HS-5 (cell line): ENCODE results near the gene SCG3.
"Not testable (repeated sequence)": the region's sequence is repeated elsewhere in the genome, so short reads cannot be mapped to it uniquely, and the experiment has no call there.

Source experiments
- DNase-seq: peaks from one replicate; pipeline ENCODE4 v3.0.0-alpha.2; 2012; ENCODE audit warnings: low read depth

The SCG3 gene

DNA sequence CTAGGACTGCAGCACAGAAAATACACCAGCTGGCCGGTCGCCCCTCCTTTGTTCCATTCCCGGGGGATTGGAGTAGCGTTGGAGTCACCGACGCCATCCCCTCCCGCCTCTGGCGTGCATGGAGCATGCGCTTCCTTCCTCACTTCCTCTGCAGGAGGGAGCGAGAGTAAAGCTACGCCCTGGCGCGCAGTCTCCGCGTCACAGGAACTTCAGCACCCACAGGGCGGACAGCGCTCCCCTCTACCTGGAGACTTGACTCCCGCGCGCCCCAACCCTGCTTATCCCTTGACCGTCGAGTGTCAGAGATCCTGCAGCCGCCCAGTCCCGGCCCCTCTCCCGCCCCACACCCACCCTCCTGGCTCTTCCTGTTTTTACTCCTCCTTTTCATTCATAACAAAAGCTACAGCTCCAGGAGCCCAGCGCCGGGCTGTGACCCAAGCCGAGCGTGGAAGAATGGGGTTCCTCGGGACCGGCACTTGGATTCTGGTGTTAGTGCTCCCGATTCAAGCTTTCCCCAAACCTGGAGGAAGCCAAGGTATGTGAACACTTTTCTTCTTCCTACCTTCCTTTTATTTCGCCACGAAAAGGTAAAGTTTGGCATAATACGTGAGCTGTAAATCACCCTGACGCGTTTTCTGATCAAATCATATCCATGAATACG is at the start of gene SCG3:
Gene SCG3 (plus strand): TSS at position 201 of the 661 bp plus-strand sequence. CDS start 253 bp downstream, at position 454.
- no peak for DNase-seq

DNA sequence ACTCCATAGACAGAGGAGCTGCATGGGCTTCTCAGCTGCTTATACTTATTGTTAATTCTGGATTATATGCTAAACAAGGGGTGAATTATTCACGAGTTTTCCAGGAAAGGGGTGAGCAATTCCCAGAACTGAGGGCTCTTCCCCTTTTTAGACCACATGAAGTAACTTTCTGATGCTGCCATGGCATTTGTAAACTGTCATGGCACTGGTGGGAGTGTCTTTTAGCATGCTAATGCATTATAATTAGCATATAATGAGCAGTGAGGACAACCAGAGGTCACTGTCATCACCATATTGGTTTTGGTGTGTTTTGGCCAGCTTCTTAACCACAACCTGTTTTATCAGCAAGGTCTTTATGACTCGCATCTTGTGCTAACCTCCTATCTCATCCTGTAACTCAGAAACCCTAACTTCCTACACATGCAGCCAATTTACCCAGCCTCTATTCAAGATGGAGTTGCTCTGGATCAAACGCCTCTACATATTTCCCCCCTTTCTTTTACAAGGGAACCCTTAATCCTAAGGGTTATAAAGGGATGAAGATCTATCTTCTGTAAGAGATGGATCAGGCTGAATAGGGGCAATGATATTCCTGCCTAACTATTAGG is 46.6 kb upstream of the SCG3 start:
- no peak for DNase-seq

DNA sequence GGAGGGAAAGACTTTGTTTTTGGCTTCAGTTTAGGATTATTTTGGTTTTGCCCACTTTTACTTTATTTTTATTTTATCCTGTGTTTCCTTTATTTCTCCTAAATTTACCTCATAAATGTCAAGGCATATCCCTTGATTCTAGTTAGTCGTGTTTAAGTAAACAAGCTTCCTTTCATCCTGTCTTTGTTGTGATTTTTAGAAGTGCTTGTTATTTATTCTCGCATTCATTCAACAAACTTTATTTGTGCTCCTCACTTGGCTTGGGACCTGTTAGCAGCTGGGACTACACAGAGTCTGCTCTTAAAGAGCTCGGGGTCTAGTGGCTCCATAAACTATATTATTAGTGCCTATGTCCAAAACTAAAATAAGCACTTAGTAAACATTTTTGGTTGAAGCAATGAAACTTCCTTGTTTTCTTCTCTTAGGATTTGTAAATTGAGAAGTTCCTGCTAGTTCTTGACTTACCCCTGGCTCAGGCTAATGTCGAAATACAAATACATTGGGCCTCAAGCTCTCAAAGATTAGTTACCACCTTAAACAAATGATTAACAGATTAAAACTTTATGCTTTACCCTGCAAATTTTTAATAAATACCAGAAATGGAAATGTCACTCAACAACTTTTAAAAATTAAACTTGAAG is 39.7 kb upstream of the SCG3 start:
- no peak for DNase-seq

DNA sequence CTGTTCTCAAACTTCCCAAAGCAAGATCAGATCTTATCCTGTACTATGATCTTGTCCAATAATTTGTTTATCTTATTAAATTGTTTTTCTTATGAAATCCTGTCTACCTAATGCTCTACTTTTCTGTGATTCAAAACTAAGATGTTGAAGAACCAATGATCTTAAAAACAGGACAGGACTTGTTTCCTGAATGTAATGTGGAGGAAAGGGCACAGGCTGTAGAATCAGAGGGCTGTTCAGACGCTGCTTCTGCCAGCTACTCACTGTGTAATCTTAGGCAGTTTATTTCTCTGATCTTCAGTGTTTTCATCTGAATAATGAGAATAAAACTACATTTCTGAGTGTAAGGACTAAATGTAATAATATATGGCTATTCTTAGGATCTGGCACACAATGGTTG is 38.6 kb upstream of the SCG3 start:
- no peak for DNase-seq

DNA sequence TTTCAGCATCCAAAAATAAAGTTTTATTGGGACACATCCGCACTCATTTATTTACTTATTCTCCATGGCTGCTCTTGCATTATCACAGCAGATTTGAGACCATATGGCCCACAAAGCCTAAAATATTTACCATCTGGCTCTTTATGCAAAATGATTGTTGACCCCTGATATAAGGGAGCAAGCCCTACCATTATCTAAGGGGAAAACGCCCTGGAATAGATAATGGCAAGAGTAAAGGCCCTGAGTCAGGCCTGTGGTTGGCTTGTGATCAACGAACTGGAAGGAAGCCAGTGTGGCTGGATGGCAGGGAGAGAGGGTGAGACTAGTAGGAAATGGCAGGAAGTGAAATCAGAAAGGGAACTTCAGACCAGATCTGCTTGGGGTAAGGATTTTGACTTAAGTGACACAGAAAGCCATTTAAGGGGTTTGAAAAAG is 34.2 kb upstream of the SCG3 start:
- DNase-seq, result peak; percentile 80

DNA sequence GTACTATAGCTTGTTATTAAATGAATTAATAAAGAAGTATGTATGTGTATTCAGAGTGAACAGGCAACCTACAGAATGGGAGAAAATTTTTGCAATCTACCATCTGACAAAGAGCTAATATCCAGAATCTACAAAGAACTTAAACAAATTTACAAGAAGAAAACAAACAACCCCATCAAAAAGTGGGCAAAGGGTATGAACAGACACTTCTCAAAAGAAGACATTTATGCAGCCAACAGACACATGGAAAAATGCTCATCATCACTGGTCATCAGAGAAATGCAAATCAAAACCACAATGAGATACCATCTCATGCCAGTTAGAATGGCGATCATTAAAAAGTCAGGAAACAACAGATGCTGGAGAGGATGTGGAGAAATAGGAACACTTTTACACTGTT is 33.2 kb upstream of the SCG3 start:
- DNase-seq, result not testable (repeated sequence)

DNA sequence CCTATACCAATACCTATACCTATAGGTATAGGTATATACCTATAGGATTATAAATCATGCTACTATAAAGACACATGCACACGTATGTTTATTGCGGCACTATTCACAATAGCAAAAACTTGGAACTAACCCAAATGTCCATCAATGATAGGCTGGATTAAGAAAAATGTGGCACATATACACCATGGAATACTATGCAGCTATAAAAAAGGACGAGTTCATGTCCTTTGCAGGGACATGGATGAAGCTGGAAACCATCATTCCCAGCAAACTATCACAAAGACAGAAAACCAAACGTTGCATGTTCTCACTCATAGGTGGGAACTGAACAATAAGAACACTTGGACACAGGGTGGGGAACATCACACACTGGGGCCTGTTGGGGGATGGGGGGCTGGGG is 32.7 kb upstream of the SCG3 start:
- not testable (repeated sequence) for DNase-seq

DNA sequence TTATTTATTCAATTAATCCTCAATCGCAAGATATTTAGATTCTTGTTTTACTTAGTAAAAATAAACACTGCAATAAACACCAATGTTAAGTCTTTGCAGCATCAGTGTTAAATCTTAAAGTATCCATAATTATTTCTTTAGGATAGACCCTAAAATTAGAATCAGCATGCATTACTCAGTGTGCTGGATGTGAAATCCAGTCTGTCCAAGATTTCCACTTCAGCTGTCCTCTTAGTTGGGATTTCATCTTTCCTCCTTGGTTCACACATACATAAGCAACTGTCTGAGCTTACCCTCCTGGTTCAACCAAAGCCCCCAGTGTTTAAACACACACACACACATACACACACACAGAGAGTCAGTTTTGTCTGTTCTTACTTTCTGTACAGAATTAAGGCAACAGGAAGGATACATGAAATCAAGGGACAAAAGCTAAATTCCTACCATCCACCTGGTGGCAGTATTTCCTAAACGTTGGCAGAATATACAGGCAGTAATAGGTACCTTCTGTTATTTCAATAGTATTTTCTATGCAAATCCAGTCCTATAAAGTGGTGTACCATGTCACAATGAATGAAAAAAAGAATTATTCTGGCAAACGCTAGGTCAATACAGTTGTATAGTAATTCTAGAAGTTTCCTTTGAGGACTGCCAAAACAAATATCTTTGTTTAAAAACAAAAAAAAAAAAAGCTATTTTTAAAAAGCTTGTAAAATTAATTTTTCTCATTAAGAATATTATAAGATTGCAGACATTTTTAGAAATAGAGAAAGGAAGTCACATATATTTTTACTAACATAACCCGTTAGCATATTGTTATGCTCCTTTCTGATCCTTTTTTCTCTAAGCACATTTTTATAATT is 31.4 kb upstream of the SCG3 start:
- peak; percentile 52 for DNase-seq

DNA sequence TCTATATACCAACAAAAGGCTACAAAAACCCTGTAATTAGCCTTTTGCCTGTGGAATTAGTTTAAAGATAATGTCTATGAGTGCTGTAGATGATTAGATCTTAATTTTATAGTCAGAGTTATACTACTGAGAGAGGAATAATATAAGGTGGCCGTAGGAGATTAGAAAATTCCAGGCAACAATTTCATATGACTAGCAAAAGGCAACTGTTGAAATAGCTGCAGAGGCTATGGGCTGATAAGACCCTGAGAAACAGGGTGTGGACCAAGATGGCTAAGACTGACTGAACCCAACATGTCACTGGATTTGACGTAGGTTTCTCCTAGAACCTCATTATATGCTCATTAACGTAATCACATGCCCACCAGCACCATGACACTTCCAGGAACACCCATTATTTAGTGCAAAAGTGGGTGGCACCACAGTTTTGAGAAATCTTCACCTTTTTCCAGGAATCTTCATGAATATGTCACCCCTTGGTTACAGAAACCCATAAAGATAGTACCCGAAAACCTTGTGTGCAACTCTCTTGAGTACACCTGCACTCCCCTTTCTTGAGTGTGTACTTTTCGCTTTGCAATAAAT is 29.1 kb upstream of the SCG3 start:
- no peak for DNase-seq

DNA sequence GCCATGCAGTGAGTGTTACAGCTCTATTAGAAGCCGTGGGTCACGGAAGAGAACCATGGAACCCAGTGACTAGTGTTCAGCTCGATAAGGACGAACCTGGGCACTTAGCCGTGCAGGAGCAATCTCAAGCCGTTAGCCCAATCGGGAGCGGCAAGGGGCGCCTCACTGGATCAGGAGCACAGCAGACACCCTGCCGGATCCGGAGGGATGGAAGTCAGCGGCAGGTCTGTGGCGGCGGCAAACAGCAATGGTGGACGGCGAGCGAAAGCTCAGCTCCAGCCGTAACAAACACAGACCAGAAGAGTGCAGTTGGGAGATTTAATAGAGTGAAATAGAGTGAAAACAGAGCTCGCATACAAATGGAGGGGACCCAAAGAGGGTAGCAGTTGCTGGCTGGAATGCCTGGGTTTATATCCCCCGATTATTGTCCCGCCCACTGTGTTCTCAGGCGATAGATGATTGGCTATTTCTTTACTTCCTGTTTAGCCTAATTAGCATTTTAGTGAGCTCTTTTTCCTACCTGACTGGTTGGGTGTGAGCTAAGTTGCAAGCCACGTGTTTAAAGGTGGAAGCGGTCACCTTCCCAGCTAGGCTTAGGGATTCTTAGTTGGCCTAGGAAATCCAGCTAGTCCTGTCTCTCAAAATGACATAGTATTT is 25.8 kb upstream of the SCG3 start:
- DNase-seq, result not testable (repeated sequence)

DNA sequence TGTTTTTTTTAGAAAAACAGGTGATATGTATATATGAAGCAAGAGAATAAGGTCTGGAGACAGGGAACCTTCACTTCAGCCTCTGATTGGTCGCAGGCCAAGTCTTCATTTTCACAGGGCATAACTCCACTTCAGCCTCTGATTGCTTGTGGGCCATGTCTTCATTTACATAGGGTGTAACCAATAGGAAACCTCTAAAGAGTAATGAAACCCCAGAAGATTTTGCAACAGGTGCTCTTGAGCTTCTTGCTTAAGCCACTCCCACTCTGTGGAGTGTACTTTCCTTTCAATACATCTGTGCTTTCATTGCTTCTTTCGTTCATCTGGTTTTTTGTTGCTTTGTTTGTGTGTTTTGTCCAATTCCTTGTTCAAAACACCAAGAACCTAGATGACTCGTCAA is 22.6 kb upstream of the SCG3 start:
- DNase-seq, result no peak

DNA sequence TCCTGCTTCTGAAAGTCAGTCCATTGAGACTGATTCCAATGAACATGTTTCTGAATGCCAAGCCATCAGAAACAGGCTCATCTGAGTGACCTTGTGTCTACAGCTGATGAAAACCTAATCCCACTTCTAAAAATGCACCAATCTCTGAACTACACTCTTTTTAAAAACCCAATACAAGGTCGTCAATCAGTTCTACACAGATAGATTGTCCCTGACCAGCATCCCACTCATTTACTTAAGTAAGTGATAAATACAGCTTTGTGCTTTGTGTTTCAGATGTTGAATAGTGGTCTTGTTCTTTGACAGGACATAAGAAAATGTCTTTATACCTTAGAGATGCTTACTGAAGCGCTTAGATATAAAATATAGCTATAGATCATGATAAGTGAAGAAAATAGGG is 20.2 kb upstream of the SCG3 start:
- DNase-seq, result no peak

DNA sequence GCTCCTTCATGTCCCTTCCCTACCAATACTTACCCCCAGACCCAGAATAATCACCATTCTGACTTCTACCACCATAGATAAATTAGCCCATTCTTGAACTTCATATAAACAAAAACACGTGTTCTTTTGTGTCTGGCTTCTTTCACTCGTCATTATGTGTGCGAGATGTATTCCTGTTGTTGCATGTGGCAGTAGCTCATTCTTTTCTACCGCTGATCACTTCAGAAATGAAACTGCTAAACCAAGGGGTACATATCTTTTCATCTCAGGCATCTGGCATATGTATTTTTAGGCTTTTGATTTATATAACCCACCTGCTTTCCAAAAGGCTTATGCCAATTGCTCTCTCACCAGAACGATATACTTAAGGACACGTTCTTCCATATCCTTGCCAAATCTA is 13.8 kb upstream of the SCG3 start:
- no peak for DNase-seq

DNA sequence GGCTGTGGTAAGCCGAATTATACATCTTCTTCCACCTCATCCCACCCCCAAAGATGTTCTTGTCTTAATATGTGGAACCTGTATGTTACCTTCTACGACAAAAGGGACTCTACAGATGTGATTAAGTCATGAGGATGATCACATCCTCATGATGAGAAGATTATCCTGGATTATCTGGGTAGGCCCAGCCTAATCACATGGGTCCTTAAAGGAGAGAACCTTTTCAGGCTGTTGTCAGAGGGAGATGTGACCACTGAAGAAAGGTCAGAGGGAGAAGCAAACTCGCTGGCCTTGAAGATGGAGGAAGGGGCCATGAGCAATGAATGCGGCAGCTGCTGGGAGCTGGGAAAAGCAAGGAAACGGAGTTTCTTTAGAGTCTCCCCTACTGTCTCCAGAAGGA is 12.9 kb upstream of the SCG3 start:
- no peak for DNase-seq

DNA sequence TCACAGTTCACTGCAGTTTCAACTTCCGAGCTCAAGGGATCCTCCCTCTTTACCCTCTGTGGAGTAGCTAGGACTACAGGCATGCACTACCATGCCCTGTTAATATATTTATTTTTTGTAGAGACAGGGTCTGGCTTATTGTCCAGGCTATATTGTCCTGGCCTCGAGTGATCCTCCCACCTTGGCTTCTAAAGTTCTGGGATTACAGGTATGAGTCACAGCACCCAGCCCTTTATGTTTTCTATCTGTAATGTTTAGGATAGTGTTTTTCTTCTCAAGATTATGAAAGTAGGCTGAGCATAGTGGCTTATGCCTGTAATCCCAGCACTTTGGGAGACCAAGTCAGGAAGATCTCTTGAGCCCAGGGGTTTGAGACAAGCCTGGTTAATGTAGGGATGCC is 11.9 kb upstream of the SCG3 start:
- no peak for DNase-seq

DNA sequence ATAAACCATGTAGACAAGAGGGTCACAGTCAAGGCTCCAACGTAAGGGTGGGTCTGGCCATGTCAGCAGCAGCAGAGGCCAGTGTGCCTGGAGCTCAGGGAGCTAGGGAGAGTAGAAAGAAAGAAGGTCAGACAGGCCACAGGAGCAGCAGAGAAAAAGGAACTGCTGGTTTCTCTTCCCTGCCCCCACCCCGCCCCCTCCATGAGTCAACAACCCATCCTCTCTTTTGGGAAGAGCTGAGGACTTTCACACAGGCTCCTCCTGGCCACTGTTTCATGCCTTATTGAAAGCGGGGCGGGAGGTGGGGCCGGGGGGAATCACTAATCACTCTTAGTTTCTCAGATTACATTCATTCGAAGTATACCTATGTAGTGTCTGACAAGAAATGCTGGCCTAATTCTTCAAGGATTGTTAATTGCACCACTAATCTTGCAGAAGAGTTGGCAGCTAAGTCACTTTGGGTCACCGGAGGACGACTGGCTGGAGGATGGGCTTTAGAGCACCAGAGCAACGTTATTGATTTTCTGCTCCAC is 9.1 kb upstream of the SCG3 start:
- no peak for DNase-seq

DNA sequence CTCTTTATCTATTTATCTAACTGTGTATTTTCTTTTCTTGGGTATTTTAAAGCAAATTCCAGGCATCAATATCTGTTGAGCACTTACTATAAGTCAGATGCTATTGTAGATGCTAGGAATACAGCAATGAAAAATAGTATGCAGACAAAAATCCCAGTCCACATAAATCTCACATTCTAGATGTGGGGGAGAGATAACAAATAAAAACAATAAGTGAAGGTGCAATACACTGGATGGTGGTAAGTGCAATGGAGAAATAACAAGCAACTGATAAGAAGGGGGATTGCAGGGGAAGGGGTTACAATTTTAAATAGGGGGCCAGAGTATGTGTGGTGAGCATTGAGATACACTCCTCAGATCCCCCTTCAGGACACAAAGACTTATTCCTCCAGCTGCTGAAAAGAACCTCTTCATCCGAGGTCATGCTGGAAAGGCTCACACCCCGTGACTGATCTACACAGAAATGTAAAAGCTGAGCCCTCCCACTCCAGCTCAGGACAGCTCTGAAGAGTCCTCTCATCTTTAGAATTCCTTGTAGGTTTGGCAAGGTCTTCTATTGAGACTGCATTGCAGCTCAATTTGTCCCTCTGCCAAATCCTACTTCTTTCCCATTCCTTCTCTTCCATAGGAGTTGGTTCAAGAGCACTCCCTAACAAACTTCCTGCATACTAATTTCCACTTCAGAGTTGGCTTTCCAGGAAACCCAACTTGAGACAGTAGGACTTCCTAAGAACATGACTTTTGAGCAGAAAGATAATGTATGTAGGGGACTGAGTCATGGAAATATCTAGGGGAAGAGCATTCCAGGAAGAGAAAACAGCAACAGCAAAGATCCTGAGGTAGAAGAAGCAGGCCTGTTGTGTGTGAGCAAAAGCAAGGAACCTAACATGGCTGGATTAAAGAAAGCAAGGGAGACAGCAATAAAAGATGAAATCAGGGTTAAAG is 8.1 kb upstream of the SCG3 start:
- DNase-seq, result no peak

DNA sequence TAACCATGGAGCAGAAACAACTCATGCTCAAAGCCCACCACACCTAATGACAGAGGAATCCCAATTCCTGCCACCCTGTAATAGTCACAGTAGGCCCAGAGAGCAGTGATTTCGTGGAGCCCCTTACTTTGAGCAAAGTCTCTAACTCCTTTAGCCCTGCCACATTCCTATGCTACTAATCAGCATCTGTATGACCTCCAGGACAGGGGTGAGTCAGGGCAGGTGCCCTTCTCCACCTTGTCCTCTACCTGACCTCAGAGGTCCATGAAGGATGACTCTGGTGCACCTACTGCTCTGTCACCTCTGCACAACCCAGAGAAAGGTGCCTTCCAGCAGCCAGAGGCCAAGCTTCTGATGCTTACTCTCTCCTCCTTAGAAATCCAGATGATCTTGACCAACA is 6.1 kb upstream of the SCG3 start:
- no peak for DNase-seq

DNA sequence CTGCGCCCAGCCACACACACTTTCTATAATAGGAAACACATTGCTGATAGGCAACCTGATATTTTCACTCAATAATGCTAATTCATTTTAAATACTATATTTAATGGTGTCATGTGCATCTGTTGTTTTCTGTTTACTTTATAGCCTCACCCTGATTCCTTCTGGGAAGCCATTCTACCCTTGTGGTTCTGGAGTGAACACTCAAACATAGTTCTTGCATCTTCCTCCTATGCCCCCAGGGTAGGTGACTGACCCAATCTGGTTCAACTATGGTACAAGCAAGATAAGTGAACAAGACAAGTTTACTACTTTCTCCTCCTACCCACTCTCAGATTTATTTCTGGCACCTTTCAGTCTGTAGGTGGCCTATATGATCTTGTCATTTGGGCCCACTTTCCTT is 4.3 kb upstream of the SCG3 start:
- DNase-seq, result no peak

DNA sequence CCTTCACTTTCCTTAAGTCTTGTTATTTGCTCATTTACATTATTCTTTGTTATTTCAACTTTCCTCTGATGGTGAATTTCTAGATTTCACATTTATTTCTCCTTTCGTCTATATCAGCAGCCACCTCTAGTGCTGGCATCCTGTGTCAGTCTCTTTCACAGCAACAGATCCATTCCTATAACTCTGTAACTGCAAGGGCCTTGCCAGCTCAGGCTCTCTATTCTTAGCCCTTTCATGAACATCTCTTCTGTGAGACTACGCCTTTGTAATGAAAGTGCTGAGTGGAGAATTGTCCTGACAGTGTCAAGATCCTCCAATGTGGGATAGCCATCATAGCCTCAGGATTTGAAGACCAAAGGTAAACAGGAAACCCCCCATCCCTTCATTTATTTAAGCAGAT is 3.9 kb upstream of the SCG3 start:
- DNase-seq, result no peak
